H9 (cell line): ENCODE data around the gene MAP7. TPM values are rescaled to one million over a fixed set of nuclear protein-coding genes. Genes with fewer than 3 reads are reported as not detected.

ENCODE experiments used
- DNase-seq: peaks from one replicate; pipeline ENCODE4 v3.0.0-alpha.2; 2017
- H2AFZ ChIP-seq: one replicate; pipeline ENCODE4 v1.6.1; 2013; ENCODE audit warnings: mild to moderate bottlenecking, low read length, control low read depth, moderate library complexity
- H2AK5ac ChIP-seq: 2 replicates; pipeline ENCODE4 v1.6.1; 2013; ENCODE audit warnings: low read length, control low read depth, mixed read lengths; ENCODE audit not compliant: insufficient read length
- H2BK120ac ChIP-seq: one replicate; pipeline ENCODE4 v1.6.1; 2013; ENCODE audit warnings: low read depth, mild to moderate bottlenecking, low read length, control low read depth, inconsistent platforms; ENCODE audit not compliant: poor library complexity, severe bottlenecking
- H2BK12ac ChIP-seq: 2 replicates; pipeline ENCODE4 v1.6.1; 2013; ENCODE audit warnings: low read length, control low read depth, mixed read lengths, low read depth; ENCODE audit not compliant: insufficient read length
- H2BK15ac ChIP-seq: 2 replicates; pipeline ENCODE4 v1.6.1; 2013; ENCODE audit warnings: low read depth, low read length, control low read depth
- H2BK20ac ChIP-seq: one replicate; pipeline ENCODE4 v1.6.1; 2013; ENCODE audit warnings: low read depth, mild to moderate bottlenecking, low read length, control low read depth, inconsistent platforms; ENCODE audit not compliant: poor library complexity, severe bottlenecking
- H2BK5ac ChIP-seq: 2 replicates; pipeline ENCODE4 v1.6.1; 2013; ENCODE audit warnings: low read length, control low read depth, mixed read lengths; ENCODE audit not compliant: insufficient read length
- H3K14ac ChIP-seq: 2 replicates; pipeline ENCODE4 v1.6.1; 2013; ENCODE audit warnings: low read length, control low read depth; ENCODE audit not compliant: insufficient read depth
- H3K18ac ChIP-seq: 2 replicates; pipeline ENCODE4 v1.6.1; 2013; ENCODE audit warnings: low read depth, mild to moderate bottlenecking, mixed read lengths, low read length, control low read depth; ENCODE audit not compliant: insufficient read length
- H3K23ac ChIP-seq: 2 replicates; pipeline ENCODE4 v1.6.1; 2013; ENCODE audit warnings: low read length, control low read depth, mixed read lengths, low read depth; ENCODE audit not compliant: insufficient read length
- H3K23me2 ChIP-seq: 2 replicates; pipeline ENCODE4 v1.6.1; 2013; ENCODE audit warnings: low read depth, mild to moderate bottlenecking, mixed read lengths, low read length, control low read depth; ENCODE audit not compliant: insufficient read length, poor library complexity, severe bottlenecking
- H3K27ac ChIP-seq: 2 replicates; pipeline ENCODE4 v1.5.1; 2013; ENCODE audit warnings: low read length, control low read depth, mixed read lengths, low read depth; ENCODE audit not compliant: insufficient read length
- H3K27me3 ChIP-seq: 2 replicates; pipeline ENCODE4 v1.6.1; 2013; ENCODE audit warnings: low read length, control low read depth, inconsistent platforms; ENCODE audit not compliant: insufficient read depth
- H3K4ac ChIP-seq: 2 replicates; pipeline ENCODE4 v1.6.1; 2013; ENCODE audit warnings: low read depth, mild to moderate bottlenecking, control low read depth, inconsistent platforms, low read length, moderate library complexity
- H3K4me1 ChIP-seq: 2 replicates; pipeline ENCODE4 v1.6.1; 2013; ENCODE audit warnings: low read length, control low read depth, inconsistent platforms; ENCODE audit not compliant: insufficient read depth
- H3K4me2 ChIP-seq: 2 replicates; pipeline ENCODE4 v1.6.1; 2013; ENCODE audit warnings: low read length, control low read depth, mixed read lengths; ENCODE audit not compliant: insufficient read length, insufficient read depth
- H3K56ac ChIP-seq: 2 replicates; pipeline ENCODE4 v1.6.1; 2013; ENCODE audit warnings: low read depth, mild to moderate bottlenecking, mixed read lengths, low read length, control low read depth; ENCODE audit not compliant: insufficient read length
- H3K79me1 ChIP-seq: 2 replicates; pipeline ENCODE4 v1.6.1; 2013; ENCODE audit warnings: low read depth, mild to moderate bottlenecking, moderate library complexity, low read length, control low read depth, inconsistent platforms; ENCODE audit not compliant: insufficient read depth, poor library complexity, severe bottlenecking
- H3K79me2 ChIP-seq: 2 replicates; pipeline ENCODE4 v1.6.1; 2013; ENCODE audit warnings: low read length, control low read depth, inconsistent platforms; ENCODE audit not compliant: insufficient read depth
- H3K9ac ChIP-seq: 2 replicates; pipeline ENCODE4 v1.6.1; 2013; ENCODE audit warnings: low read length, control low read depth, mixed read lengths; ENCODE audit not compliant: insufficient read length; ENCODE audit errors: extremely low read depth
- H3K9me3 ChIP-seq: one replicate; pipeline ENCODE4 v1.6.1; 2013; ENCODE audit warnings: low read depth, low read length, inconsistent platforms; ENCODE audit not compliant: control insufficient read depth
- H3T11ph ChIP-seq: one replicate; pipeline ENCODE4 v1.6.1; 2013; ENCODE audit warnings: mild to moderate bottlenecking, low read length, control low read depth, inconsistent platforms
- H4K20me1 ChIP-seq: one replicate; pipeline ENCODE4 v1.6.1; 2013; ENCODE audit not compliant: control insufficient read depth, insufficient read length, insufficient read depth
- H4K5ac ChIP-seq: 2 replicates; pipeline ENCODE4 v1.6.1; 2013; ENCODE audit warnings: low read depth, mild to moderate bottlenecking, mixed read lengths, low read length, control low read depth; ENCODE audit not compliant: insufficient read length
- H4K8ac ChIP-seq: replicated peaks from 2 replicates; pipeline ENCODE4 v1.6.1; 2013; ENCODE audit warnings: low read length, control low read depth, mixed read lengths, low read depth; ENCODE audit not compliant: insufficient read length
- H4K91ac ChIP-seq: 2 replicates; pipeline ENCODE4 v1.6.1; 2013; ENCODE audit warnings: low read depth, mild to moderate bottlenecking, moderate library complexity, mixed read lengths, low read length, control low read depth; ENCODE audit not compliant: insufficient read length
- H3K27ac Mint-ChIP-seq, 3 experiments: 2 replicates in 2 of 3; 3 replicates in 1 of 3; pipeline ENCODE4 v1.8.0; 2020 to 2021; ENCODE audit warnings: mixed read lengths in 3 of 3, mild to moderate bottlenecking in 1 of 3, moderate library complexity in 1 of 3
- H3K27me3 Mint-ChIP-seq: 2 replicates; pipeline ENCODE4 v1.8.0; 2021; ENCODE audit warnings: low read depth, mild to moderate bottlenecking, moderate library complexity, mixed read lengths
- H3K36me3 Mint-ChIP-seq, 3 experiments: 2 replicates in 2 of 3; 3 replicates in 1 of 3; pipeline ENCODE4 v1.8.0; 2020 to 2021; ENCODE audit warnings: low read depth in 3 of 3, mixed read lengths in 3 of 3; ENCODE audit not compliant: insufficient read depth in 1 of 3
- H3K4me1 Mint-ChIP-seq, 2 experiments: 2 replicates each; pipeline ENCODE4 v1.8.0; 2020; ENCODE audit warnings: mixed read lengths in 2 of 2
- H3K4me3 Mint-ChIP-seq, 2 experiments: 2 replicates in 1 of 2; 3 replicates in 1 of 2; pipeline ENCODE4 v1.8.0; 2020 to 2021; ENCODE audit warnings: mild to moderate bottlenecking in 2 of 2, mixed read lengths in 2 of 2, moderate library complexity in 1 of 2
- H3K9me3 Mint-ChIP-seq, 2 experiments: 2 replicates in 1 of 2; 3 replicates in 1 of 2; pipeline ENCODE4 v1.8.0; 2020; ENCODE audit warnings: mild to moderate bottlenecking in 2 of 2, mixed read lengths in 2 of 2, moderate library complexity in 1 of 2
- CTCF ChIP-seq: fragments of 200-600 bp; sonication (generic); conservative IDR thresholded peaks from 3 replicates; pipeline ENCODE4 v1.8.0; 2021; ENCODE audit warnings: antibody characterized with exemption, mild to moderate bottlenecking
- WGBS: extraction: QIAGEN DNeasy Blood & Tissue Kit; methylation state at CpG from one replicate; pipeline ENCODE4 v1.1.7; 2013; ENCODE audit warnings: missing lambda C conversion rate, low lambda C conversion rate, mixed read lengths; ENCODE audit not compliant: insufficient read length; ENCODE audit errors: extremely low coverage; 5-methylcytosine and 5-hydroxymethylcytosine counted together
- total RNA-seq: library from RNA; stranded (reverse); gene quantifications from 2 replicates; pipeline ENCODE4 v1.2.1, GENCODE V29; 2021

The MAP7 gene
- total RNA-seq, 1 experiment from 2014 or later, result 51.1 TPM

DNA sequence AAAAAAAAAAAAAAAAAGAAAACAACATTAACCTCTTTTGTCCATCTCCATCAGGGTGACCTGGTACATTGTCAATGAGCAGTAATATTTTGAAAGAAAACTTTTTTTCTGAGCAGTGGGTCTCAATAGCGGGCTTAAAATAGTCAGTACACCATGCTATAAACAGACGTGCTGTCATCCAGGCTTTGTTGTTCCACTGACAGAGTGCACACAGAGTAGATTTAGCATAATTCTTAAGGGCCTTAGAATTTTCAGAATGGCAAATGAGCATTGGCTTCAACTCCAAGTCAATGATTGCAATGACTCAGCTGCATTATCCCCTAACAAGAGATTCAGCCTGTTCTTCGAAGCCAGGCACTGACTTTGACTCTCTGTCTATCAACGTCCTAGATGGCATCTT, 35.6 kb downstream of the MAP7 start:
- H3K79me2 ChIP-seq, result peaks cover 6% of the 10 kb centered on the region; the same call in 1 of the 2 replicates
- H3K27me3 Mint-ChIP-seq, result no peaks in the 10 kb centered on the region

More for the DNA sequence above, 35.6 kb downstream of the MAP7 start:
- Histone ChIP-seq H3K79me1 (peaks cover 4% of the 10 kb centered on the region), H4K20me1 (no peaks in the 10 kb centered on the region), H3K9me3 (no peaks in the 10 kb centered on the region), H2BK5ac (no peak overlapping the region), H3K4me1 (no peaks in the 10 kb centered on the region), H2BK120ac (no peak overlapping the region), H3K9ac (no peak overlapping the region), H4K91ac (no peak overlapping the region), H3T11ph (no peak overlapping the region), H2AK5ac (no peak overlapping the region), H3K56ac (no peak overlapping the region), H3K14ac (no peak overlapping the region), H4K5ac (no peak overlapping the region), H3K27me3 (no peaks in the 10 kb centered on the region), H3K23ac (no peak overlapping the region), H2BK20ac (no peak overlapping the region), H3K27ac (no peak overlapping the region), H3K23me2 (no peaks in the 10 kb centered on the region), H3K18ac (no peak overlapping the region), H2BK15ac (no peak overlapping the region), H3K4ac (no peak overlapping the region), H4K8ac (no peak overlapping the region), H3K4me2 (no peak overlapping the region), H2AFZ (no peak overlapping the region), H2BK12ac (no peak overlapping the region)
- no peaks in the 10 kb centered on the region; a peak in 1 of 5 replicates for H3K9me3 Mint-ChIP-seq
- DNase-seq, result no peak
- WGBS, result no CpG with 5 or more reads among the region's 4 CpGs
- no peak overlapping the region for H3K27ac Mint-ChIP-seq
- TF ChIP-seq CTCF, result no peak
- H3K4me3 Mint-ChIP-seq, result no peak overlapping the region
- H3K36me3 Mint-ChIP-seq, result peaks cover 19 to 34% (median 21%) of the 10 kb centered on the region in 3 experiments; a peak in 6 of 7 replicates
- H3K4me1 Mint-ChIP-seq, result peaks cover 14 to 24% of the 10 kb centered on the region in 2 experiments
